SK-N-SH treated with all-trans-retinoic acid at 6 μM for 48 hours (cell line): ENCODE data around the gene CHRNB1.

Experiments used
- ATAC-seq: fragments of 200-7000 bp; cut with Tn5 transposase; 3 replicates; pipeline ENCODE4 v1.9.1; 2020; ENCODE audit warnings: mild to moderate bottlenecking, moderate library complexity
- ARNTL ChIP-seq: fragments of 450-650 bp; formaldehyde crosslinking; IDR thresholded peaks from 2 replicates; pipeline ENCODE4 v1.5.0; 2020; ENCODE audit warnings: low read depth, mild to moderate bottlenecking, moderate library complexity, borderline replicate concordance
- CSDC2 ChIP-seq: fragments of 250-450 bp; sonication (Bioruptor Pico); IDR thresholded peaks from 2 replicates; pipeline ENCODE4 v1.5.0; 2020; ENCODE audit warnings: mild to moderate bottlenecking, moderate library complexity
- GLIS3 ChIP-seq: fragments of 250-450 bp; sonication (Bioruptor Pico); IDR thresholded peaks from 2 replicates; pipeline ENCODE4 v1.5.0; 2020; ENCODE audit warnings: mild to moderate bottlenecking, moderate library complexity
- ISL1 ChIP-seq: fragments of 250-450 bp; sonication (Bioruptor Pico); IDR thresholded peaks from 2 replicates; pipeline ENCODE4 v2.1.2; 2022; ENCODE audit warnings: mild to moderate bottlenecking, moderate library complexity
- RARB ChIP-seq: fragments of 250-450 bp; sonication (Bioruptor Pico); IDR thresholded peaks from 2 replicates; pipeline ENCODE4 v1.8.0; 2021; ENCODE audit warnings: mild to moderate bottlenecking, moderate library complexity
- SNAI2 ChIP-seq: fragments of 250-450 bp; sonication (Bioruptor Pico); IDR thresholded peaks from 2 replicates; pipeline ENCODE4 v1.5.0; 2020; ENCODE audit warnings: mild to moderate bottlenecking, moderate library complexity
- TOX ChIP-seq: fragments of 250-450 bp; sonication (Bioruptor Pico); IDR thresholded peaks from 2 replicates; pipeline ENCODE4 v1.8.0; 2021; ENCODE audit warnings: mild to moderate bottlenecking, moderate library complexity, borderline replicate concordance
- ZFP3 ChIP-seq: fragments of 250-450 bp; sonication (Bioruptor Pico); IDR thresholded peaks from 2 replicates; pipeline ENCODE4 v1.5.0; 2020; ENCODE audit warnings: mild to moderate bottlenecking, moderate library complexity
- ZNF565 ChIP-seq: fragments of 450-650 bp; formaldehyde crosslinking; conservative IDR thresholded peaks from 2 replicates; pipeline ENCODE4 v1.5.0; 2020; ENCODE audit warnings: low read depth, mild to moderate bottlenecking, moderate library complexity
- ZNF70 ChIP-seq: fragments of 450-650 bp; formaldehyde crosslinking; IDR thresholded peaks from 2 replicates; pipeline ENCODE4 v1.5.0; 2020; ENCODE audit warnings: mild to moderate bottlenecking, moderate library complexity
- ZNF8 ChIP-seq: fragments of 450-650 bp; formaldehyde crosslinking; IDR thresholded peaks from 2 replicates; pipeline ENCODE4 v1.5.0; 2020; ENCODE audit warnings: mild to moderate bottlenecking, moderate library complexity
- TF ChIP-seq, protein P1 (sequence below): fragments of 250-450 bp; sonication (Bioruptor Pico); IDR thresholded peaks from 2 replicates; pipeline ENCODE4 v1.5.1; 2021; ENCODE audit warnings: mild to moderate bottlenecking, moderate library complexity
- TF ChIP-seq, protein P2 (sequence below): fragments of 250-450 bp; sonication (Bioruptor Pico); IDR thresholded peaks from 2 replicates; pipeline ENCODE4 v1.5.1; 2020; ENCODE audit warnings: low read depth, mild to moderate bottlenecking, moderate library complexity
- TF ChIP-seq, protein P3 (sequence below): fragments of 250-450 bp; sonication (Bioruptor Pico); IDR thresholded peaks from 2 replicates; pipeline ENCODE4 v1.5.0; 2020; ENCODE audit warnings: mild to moderate bottlenecking, moderate library complexity
- TF ChIP-seq, protein P4 (sequence below): fragments of 250-450 bp; sonication (Bioruptor Pico); IDR thresholded peaks from 2 replicates; pipeline ENCODE4 v1.8.0; 2021; ENCODE audit warnings: low read depth, mild to moderate bottlenecking, moderate library complexity, borderline replicate concordance

Gene CHRNB1

DNA sequence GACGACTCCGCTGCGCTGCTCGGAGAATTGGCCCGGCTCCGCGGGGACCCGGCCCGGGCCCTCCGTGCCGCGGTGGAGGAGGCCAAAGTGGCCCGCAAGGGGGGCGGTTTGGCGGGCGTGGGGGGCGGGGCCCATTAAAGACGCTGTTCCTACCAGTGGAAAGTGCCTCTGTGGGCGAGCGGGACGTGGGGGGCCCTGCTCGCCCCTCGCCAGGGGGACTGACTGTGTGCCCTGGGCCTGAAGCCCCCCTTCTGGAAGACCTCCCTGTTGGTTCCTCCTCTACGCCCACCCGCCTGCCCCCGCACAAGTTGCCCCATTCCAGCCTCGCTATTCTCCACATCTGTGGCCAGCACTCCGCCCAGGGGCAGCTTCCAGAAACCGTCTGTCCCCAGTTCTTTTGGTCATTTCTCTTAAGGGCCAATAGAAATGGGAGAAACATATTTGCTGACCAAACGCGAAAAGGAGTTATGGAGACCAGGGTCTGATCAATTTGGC is 7.4 kb upstream of the CHRNB1 start (continued):
- no peak for TF ChIP-seq ZNF565 (CRISPR knock-in tag)
- no peak for TF ChIP-seq ARNTL
- TF ChIP-seq ZFP3 (CRISPR knock-in tag), result no peak

DNA sequence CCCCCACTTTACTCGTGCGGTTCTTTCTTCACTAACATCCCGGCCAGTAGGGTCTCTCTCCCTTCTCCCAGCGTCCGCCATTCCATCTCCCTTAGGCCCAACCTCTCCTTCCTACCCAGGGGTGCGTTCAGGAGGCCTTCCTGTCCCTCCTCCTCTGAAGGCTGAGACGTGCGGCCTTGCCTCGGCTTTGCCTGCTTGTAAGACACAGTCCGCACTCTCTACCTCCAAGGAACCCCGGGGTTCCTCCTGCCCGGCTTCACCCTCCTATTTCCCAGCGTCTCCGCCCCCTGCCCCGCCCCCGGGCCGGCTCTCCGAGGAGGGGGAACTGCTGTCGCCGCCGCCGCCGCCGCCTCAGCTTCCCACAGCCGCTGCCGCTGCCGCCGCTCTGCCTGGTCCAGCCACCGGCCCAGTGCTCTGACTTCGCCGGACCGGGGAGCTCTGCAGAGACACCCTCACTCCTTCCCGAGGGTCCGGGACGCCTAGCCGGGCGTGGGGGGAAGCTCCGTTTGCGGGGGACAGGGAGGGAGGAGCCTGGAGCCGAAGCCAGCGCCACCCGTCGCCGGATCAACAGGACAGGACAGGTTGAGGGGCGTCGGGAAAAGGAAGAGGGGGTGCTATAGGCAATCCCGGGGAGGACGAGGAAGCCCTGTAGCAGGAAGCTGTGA is 6.8 kb upstream of the CHRNB1 start:
- TF ChIP-seq, protein P1, sequence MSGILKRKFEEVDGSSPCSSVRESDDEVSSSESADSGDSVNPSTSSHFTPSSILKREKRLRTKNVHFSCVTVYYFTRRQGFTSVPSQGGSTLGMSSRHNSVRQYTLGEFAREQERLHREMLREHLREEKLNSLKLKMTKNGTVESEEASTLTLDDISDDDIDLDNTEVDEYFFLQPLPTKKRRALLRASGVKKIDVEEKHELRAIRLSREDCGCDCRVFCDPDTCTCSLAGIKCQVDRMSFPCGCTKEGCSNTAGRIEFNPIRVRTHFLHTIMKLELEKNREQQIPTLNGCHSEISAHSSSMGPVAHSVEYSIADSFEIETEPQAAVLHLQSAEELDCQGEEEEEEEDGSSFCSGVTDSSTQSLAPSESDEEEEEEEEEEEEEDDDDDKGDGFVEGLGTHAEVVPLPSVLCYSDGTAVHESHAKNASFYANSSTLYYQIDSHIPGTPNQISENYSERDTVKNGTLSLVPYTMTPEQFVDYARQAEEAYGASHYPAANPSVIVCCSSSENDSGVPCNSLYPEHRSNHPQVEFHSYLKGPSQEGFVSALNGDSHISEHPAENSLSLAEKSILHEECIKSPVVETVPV (CRISPR knock-in tag), result no peak
- TF ChIP-seq, protein P2, sequence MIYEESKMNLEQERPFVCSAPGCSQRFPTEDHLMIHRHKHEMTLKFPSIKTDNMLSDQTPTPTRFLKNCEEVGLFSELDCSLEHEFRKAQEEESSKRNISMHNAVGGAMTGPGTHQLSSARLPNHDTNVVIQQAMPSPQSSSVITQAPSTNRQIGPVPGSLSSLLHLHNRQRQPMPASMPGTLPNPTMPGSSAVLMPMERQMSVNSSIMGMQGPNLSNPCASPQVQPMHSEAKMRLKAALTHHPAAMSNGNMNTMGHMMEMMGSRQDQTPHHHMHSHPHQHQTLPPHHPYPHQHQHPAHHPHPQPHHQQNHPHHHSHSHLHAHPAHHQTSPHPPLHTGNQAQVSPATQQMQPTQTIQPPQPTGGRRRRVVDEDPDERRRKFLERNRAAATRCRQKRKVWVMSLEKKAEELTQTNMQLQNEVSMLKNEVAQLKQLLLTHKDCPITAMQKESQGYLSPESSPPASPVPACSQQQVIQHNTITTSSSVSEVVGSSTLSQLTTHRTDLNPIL (CRISPR knock-in tag), result no peak
- TF ChIP-seq ZNF8 (no peak), CSDC2 (CRISPR knock-in tag) (no peak), ISL1 (CRISPR knock-in tag) (no peak), ZFP3 (CRISPR knock-in tag) (no peak), GLIS3 (CRISPR knock-in tag) (no peak), RARB (CRISPR knock-in tag) (no peak), ZNF70 (CRISPR knock-in tag) (no peak)
- TF ChIP-seq, protein P3, sequence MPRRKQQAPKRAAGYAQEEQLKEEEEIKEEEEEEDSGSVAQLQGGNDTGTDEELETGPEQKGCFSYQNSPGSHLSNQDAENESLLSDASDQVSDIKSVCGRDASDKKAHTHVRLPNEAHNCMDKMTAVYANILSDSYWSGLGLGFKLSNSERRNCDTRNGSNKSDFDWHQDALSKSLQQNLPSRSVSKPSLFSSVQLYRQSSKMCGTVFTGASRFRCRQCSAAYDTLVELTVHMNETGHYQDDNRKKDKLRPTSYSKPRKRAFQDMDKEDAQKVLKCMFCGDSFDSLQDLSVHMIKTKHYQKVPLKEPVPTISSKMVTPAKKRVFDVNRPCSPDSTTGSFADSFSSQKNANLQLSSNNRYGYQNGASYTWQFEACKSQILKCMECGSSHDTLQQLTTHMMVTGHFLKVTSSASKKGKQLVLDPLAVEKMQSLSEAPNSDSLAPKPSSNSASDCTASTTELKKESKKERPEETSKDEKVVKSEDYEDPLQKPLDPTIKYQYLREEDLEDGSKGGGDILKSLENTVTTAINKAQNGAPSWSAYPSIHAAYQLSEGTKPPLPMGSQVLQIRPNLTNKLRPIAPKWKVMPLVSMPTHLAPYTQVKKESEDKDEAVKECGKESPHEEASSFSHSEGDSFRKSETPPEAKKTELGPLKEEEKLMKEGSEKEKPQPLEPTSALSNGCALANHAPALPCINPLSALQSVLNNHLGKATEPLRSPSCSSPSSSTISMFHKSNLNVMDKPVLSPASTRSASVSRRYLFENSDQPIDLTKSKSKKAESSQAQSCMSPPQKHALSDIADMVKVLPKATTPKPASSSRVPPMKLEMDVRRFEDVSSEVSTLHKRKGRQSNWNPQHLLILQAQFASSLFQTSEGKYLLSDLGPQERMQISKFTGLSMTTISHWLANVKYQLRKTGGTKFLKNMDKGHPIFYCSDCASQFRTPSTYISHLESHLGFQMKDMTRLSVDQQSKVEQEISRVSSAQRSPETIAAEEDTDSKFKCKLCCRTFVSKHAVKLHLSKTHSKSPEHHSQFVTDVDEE (CRISPR knock-in tag), result no peak
- TF ChIP-seq, protein P4, sequence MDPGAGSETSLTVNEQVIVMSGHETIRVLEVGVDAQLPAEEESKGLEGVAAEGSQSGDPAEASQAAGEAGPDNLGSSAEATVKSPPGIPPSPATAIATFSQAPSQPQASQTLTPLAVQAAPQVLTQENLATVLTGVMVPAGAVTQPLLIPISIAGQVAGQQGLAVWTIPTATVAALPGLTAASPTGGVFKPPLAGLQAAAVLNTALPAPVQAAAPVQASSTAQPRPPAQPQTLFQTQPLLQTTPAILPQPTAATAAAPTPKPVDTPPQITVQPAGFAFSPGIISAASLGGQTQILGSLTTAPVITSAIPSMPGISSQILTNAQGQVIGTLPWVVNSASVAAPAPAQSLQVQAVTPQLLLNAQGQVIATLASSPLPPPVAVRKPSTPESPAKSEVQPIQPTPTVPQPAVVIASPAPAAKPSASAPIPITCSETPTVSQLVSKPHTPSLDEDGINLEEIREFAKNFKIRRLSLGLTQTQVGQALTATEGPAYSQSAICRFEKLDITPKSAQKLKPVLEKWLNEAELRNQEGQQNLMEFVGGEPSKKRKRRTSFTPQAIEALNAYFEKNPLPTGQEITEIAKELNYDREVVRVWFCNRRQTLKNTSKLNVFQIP (CRISPR knock-in tag), result no peak
- no peak for ATAC-seq

DNA sequence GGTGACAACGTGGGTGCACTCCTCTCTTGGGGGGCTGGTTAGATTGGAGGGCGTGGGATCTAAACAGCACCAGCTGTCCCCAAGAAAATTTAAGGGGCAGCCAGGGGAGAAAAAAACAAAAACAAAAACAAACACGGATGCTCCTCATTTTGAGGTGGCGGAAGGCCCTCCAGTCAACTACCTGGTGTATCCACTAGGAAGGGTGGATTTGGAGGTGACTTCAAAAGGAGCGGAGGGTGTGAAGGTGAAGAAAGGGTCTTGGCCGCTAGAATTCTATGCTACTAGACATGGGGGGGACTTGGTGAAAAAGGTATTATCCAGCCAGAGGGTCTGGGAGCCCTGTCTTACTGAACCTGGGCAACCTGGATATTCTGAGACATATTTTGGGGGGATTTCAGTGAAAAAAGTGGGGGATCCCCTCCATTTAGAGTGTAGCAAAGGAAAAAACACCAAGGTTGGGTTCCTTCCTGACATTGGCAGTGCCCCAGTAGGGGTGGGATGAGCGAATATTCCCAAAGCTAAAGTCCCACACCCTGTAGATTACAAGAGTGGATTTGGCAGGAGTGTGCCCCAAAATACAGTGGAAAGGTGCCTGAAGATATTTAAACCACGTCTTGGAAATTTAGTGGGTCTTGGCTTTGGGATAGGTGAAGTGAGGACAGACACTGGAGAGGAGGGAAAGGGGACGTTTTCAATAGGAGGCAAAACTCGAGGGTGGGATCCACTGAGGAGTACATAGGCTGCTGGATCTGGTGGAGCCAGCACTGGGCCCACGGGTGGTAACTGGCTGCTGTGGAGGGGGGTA is 6.0 kb upstream of the CHRNB1 start:
- TF ChIP-seq, protein P2 (CRISPR knock-in tag), result no peak
- no peak for ATAC-seq

DNA sequence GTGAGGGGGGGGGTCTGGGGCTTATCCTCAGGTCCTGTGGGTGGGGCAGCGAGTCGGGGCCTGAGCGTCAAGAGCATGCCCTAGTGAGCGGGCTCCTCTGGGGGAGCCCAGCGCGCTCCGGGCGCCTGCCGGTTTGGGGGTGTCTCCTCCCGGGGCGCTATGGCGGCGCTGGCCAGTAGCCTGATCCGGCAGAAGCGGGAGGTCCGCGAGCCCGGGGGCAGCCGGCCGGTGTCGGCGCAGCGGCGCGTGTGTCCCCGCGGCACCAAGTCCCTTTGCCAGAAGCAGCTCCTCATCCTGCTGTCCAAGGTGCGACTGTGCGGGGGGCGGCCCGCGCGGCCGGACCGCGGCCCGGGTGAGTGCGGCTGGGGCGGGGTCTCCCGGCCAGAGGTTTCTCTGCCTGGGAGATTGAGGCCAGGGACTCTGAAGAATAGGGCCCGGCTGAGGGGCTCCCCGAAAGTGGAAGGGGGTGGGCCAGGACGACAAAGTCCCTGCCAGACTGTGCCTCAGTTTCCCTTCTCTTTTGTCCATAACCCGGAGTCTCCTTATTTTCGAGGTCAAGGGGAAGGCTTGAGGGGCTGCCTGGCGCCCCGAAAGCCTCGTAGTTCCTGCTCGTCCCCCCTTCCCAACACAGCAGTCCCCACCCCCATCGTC is 5.3 kb upstream of the CHRNB1 start, which contains the start of gene FGF11:
TSS of gene FGF11 (plus strand) at position 51 of the 651 bp plus-strand sequence. CDS start at position 160, 109 bp downstream.
- TF ChIP-seq SNAI2 (CRISPR knock-in tag) (no peak), ZNF565 (CRISPR knock-in tag) (no peak), ISL1 (CRISPR knock-in tag) (no peak), TOX (CRISPR knock-in tag) (no peak)
- no peak; the same call in 2 of the 3 replicates for ATAC-seq
